ENCODE results near the gene CACNB2.

- TF ChIP-seq CTCF (IDR thresholded peaks at IDR 0.05) (no peak), SP1 (CRISPR knock-in tag; conservative IDR thresholded peaks at IDR 0.05) (no peak), ZMAT4 (CRISPR knock-in tag; IDR thresholded peaks at IDR 0.05) (no peak), NR3C1 (CRISPR knock-in tag; conservative IDR thresholded peaks at IDR 0.05; ENCODE audit: low read depth) (no peak), ZNF232 (CRISPR knock-in tag; IDR thresholded peaks at IDR 0.05) (no peak), HMGXB4 (CRISPR knock-in tag; IDR thresholded peaks at IDR 0.05) (no peak), ZNF138 (CRISPR knock-in tag; conservative IDR thresholded peaks at IDR 0.05) (no peak), ATF1 (CRISPR knock-in tag; IDR thresholded peaks at IDR 0.05) (no peak), MXD4 (CRISPR knock-in tag; IDR thresholded peaks at IDR 0.05; ENCODE audit: borderline replicate concordance) (no peak), ESRRA (CRISPR knock-in tag; IDR thresholded peaks at IDR 0.05; ENCODE audit: borderline replicate concordance) (no peak), AR (CRISPR knock-in tag; IDR thresholded peaks at IDR 0.05) (no peak), ATF3 (CRISPR knock-in tag; conservative IDR thresholded peaks at IDR 0.05) (no peak), TEAD4 (CRISPR knock-in tag; IDR thresholded peaks at IDR 0.05) (no peak)
Observed at GRCh38 chr10:18345308-18345707, 205.1 kb downstream of the CACNB2 start.
